ENCODE measurements around the gene ZBTB7B. TPM values are rescaled to one million over a fixed set of nuclear protein-coding genes. Genes with fewer than 3 reads are reported as not detected.
A peak's percentile ranks its signal among the peaks of the same experiment; 100 is the strongest.

Gene ZBTB7B
- total and polyA plus RNA-seq, 2 donors from 2014 or later, result 20.1 to 68.7 TPM

GRCh38 chr1:155057788-155058211 lies 55.2 kb downstream of the ZBTB7B start:
- intact Hi-C loops (cut with DNase I), result no loop called here
- no peak for FAIRE-seq
- no peak overlapping the region for H3K27ac ChIP-seq (ENCODE audit: low read depth in 2 of 2, low read length in 2 of 2)

GRCh38 chr1:155060736-155061135 lies 58.1 kb downstream of the ZBTB7B start:
- Histone ChIP-seq H3K9ac (ENCODE audit: low read length in 3 of 3) (no peak overlapping the region), H3K27ac (ENCODE audit: low read depth in 2 of 2, low read length in 2 of 2) (no peak overlapping the region), H3K4me3 (ENCODE audit: low read length in 3 of 3) (no peak overlapping the region), H3K9me3 (ENCODE audit: control insufficient read depth in 2 of 3, insufficient read depth in 1 of 3, low read length in 3 of 3) (no peaks in the 10 kb centered on the region), H3K27me3 (ENCODE audit: control insufficient read depth, insufficient read depth, low read length) (no peaks in the 10 kb centered on the region), H3K4me1 (ENCODE audit: control insufficient read depth in 2 of 3, insufficient read depth in 2 of 3, low read depth in 1 of 3, low read length in 3 of 3) (peaks cover 0 to 17% (median 4%) of the 10 kb centered on the region in 3 donors), H3K36me3 (ENCODE audit: control insufficient read depth in 2 of 3, insufficient read depth in 3 of 3, low read length in 3 of 3) (no peaks in the 10 kb centered on the region)
- intact Hi-C loops (cut with DNase I), result no loop called here
- no peak for FAIRE-seq
- DNase-seq, result peak in 1 of 5 donors; percentile 69
- TF ChIP-seq CTCF (IDR thresholded peaks at IDR 0.05; ENCODE audit: borderline replicate concordance, extremely low read depth, insufficient read depth), result no peak

More at GRCh38 chr1:155057788-155058211, 55.2 kb downstream of the ZBTB7B start:
- Histone ChIP-seq H3K9me3 (ENCODE audit: control insufficient read depth in 2 of 3, insufficient read depth in 1 of 3, low read length in 3 of 3) (no peaks in the 10 kb centered on the region), H3K27me3 (ENCODE audit: control insufficient read depth, insufficient read depth, low read length) (no peaks in the 10 kb centered on the region), H3K4me1 (ENCODE audit: control insufficient read depth in 2 of 3, insufficient read depth in 2 of 3, low read depth in 1 of 3, low read length in 3 of 3) (peaks cover 0 to 10% (median 0%) of the 10 kb centered on the region in 3 donors), H3K4me3 (ENCODE audit: low read length in 3 of 3) (no peak overlapping the region), H3K36me3 (ENCODE audit: control insufficient read depth in 2 of 3, insufficient read depth in 3 of 3, low read length in 3 of 3) (no peaks in the 10 kb centered on the region), H3K9ac (ENCODE audit: low read length in 3 of 3) (no peak overlapping the region)
- peak in 1 of 5 donors; percentile 70 for DNase-seq
- TF ChIP-seq CTCF (IDR thresholded peaks at IDR 0.05; ENCODE audit: borderline replicate concordance, extremely low read depth, insufficient read depth), result no peak

GRCh38 chr1:155061381-155062150 lies 59.0 kb downstream of the ZBTB7B start:
- Histone ChIP-seq H3K27ac (ENCODE audit: low read depth in 2 of 2, low read length in 2 of 2) (no peak overlapping the region), H3K9me3 (ENCODE audit: control insufficient read depth in 2 of 3, insufficient read depth in 1 of 3, low read length in 3 of 3) (no peaks in the 10 kb centered on the region), H3K36me3 (ENCODE audit: control insufficient read depth in 2 of 3, insufficient read depth in 3 of 3, low read length in 3 of 3) (no peaks in the 10 kb centered on the region), H3K9ac (ENCODE audit: low read length in 3 of 3) (peak overlapping the region in 1 of 3 donors; percentile 26), H3K4me3 (ENCODE audit: low read length in 3 of 3) (no peak overlapping the region), H3K27me3 (ENCODE audit: control insufficient read depth, insufficient read depth, low read length) (no peaks in the 10 kb centered on the region), H3K4me1 (ENCODE audit: control insufficient read depth in 2 of 3, insufficient read depth in 2 of 3, low read depth in 1 of 3, low read length in 3 of 3) (peaks cover 0 to 17% (median 4%) of the 10 kb centered on the region in 3 donors)
- intact Hi-C loops (cut with DNase I), result no loop called here
- peak; percentile 97 for TF ChIP-seq CTCF (IDR thresholded peaks at IDR 0.05; ENCODE audit: borderline replicate concordance, extremely low read depth, insufficient read depth)
- DNase-seq (peak; percentile 90 to 96 (median 91)), FAIRE-seq (no peak)
